ENCODE data around the gene HS3ST2. TPM values are rescaled to one million over a fixed set of nuclear protein-coding genes. Genes with fewer than 3 reads are reported as not detected.

Gene HS3ST2
- total RNA-seq, 1 donor from 2014 or later, result 1.0 TPM

- H3K4me3 Mint-ChIP-seq (ENCODE audit: unreplicated experiment), result no peak overlapping the region
- Histone ChIP-seq H3K27me3 (ENCODE audit: insufficient read depth, low read length) (no peaks in the 10 kb centered on the region), H4K20me1 (ENCODE audit: insufficient read depth, low read length) (no peaks in the 10 kb centered on the region), H2AFZ (ENCODE audit: low read depth, low read length) (no peak overlapping the region), H3K27ac (ENCODE audit: low read depth, low read length) (no peak overlapping the region), H3K4me3 (ENCODE audit: insufficient read depth, low read depth, low read length) (no peak overlapping the region), H3K4me2 (ENCODE audit: low read length) (no peak overlapping the region), H3K79me2 (ENCODE audit: insufficient read depth, low read length) (no peaks in the 10 kb centered on the region), H3K9me3 (ENCODE audit: insufficient read depth, low read depth, low read length) (no peaks in the 10 kb centered on the region), H3K36me3 (ENCODE audit: insufficient read depth, low read length) (no peaks in the 10 kb centered on the region), H3K9ac (ENCODE audit: low read length) (no peak overlapping the region), H3K4me1 (ENCODE audit: insufficient read depth, low read length) (no peaks in the 10 kb centered on the region)
- no peak for FAIRE-seq
- peaks cover 4% of the 10 kb centered on the region for H3K27me3 Mint-ChIP-seq (ENCODE audit: low read depth, unreplicated experiment)
- no peak for DNase-seq (ENCODE audit: low read depth)
- H3K36me3 Mint-ChIP-seq (ENCODE audit: low read depth, unreplicated experiment), result no peaks in the 10 kb centered on the region
- no peaks in the 10 kb centered on the region for H3K4me1 Mint-ChIP-seq (ENCODE audit: low read depth, unreplicated experiment)
- H3K9me3 Mint-ChIP-seq (ENCODE audit: unreplicated experiment), result no peaks in the 10 kb centered on the region
- no peak overlapping the region for H3K27ac Mint-ChIP-seq (ENCODE audit: unreplicated experiment)
- no peak for TF ChIP-seq CTCF (IDR thresholded peaks at IDR 0.05; ENCODE audit: insufficient read depth, low read depth, low read length)
- TF ChIP-seq EZH2 (IDR thresholded peaks at IDR 0.05; ENCODE audit: insufficient read depth, low read length), result no peak
Observed at GRCh38 chr16:22843856-22844255, 29.9 kb downstream of the HS3ST2 start.

GRCh38 chr16:22844416-22844815, 30.5 kb downstream of the HS3ST2 start:
- H3K27ac Mint-ChIP-seq (ENCODE audit: unreplicated experiment), result no peak overlapping the region
- DNase-seq (ENCODE audit: low read depth) (no peak), FAIRE-seq (no peak)
- Histone ChIP-seq H4K20me1 (ENCODE audit: insufficient read depth, low read length) (no peaks in the 10 kb centered on the region), H3K27me3 (ENCODE audit: insufficient read depth, low read length) (no peaks in the 10 kb centered on the region), H3K9me3 (ENCODE audit: insufficient read depth, low read depth, low read length) (no peaks in the 10 kb centered on the region), H2AFZ (ENCODE audit: low read depth, low read length) (no peak overlapping the region), H3K27ac (ENCODE audit: low read depth, low read length) (no peak overlapping the region), H3K4me1 (ENCODE audit: insufficient read depth, low read length) (no peaks in the 10 kb centered on the region), H3K36me3 (ENCODE audit: insufficient read depth, low read length) (no peaks in the 10 kb centered on the region), H3K9ac (ENCODE audit: low read length) (no peak overlapping the region), H3K4me2 (ENCODE audit: low read length) (no peak overlapping the region), H3K4me3 (ENCODE audit: insufficient read depth, low read depth, low read length) (no peak overlapping the region), H3K79me2 (ENCODE audit: insufficient read depth, low read length) (no peaks in the 10 kb centered on the region)
- H3K27me3 Mint-ChIP-seq (ENCODE audit: low read depth, unreplicated experiment), result peaks cover 4% of the 10 kb centered on the region
- H3K36me3 Mint-ChIP-seq (ENCODE audit: low read depth, unreplicated experiment), result no peaks in the 10 kb centered on the region
- no peaks in the 10 kb centered on the region for H3K4me1 Mint-ChIP-seq (ENCODE audit: low read depth, unreplicated experiment)
- H3K9me3 Mint-ChIP-seq (ENCODE audit: unreplicated experiment), result no peaks in the 10 kb centered on the region
- no peak overlapping the region for H3K4me3 Mint-ChIP-seq (ENCODE audit: unreplicated experiment)
- TF ChIP-seq CTCF (IDR thresholded peaks at IDR 0.05; ENCODE audit: insufficient read depth, low read depth, low read length) (no peak), EZH2 (IDR thresholded peaks at IDR 0.05; ENCODE audit: insufficient read depth, low read length) (no peak)

- no peak overlapping the region for H3K4me3 Mint-ChIP-seq (ENCODE audit: unreplicated experiment)
- no peaks in the 10 kb centered on the region for H3K36me3 Mint-ChIP-seq (ENCODE audit: low read depth, unreplicated experiment)
- H3K27me3 Mint-ChIP-seq (ENCODE audit: low read depth, unreplicated experiment), result peaks cover 12% of the 10 kb centered on the region
- no peaks in the 10 kb centered on the region for H4K20me1 ChIP-seq (ENCODE audit: insufficient read depth, low read length)
- H3K27ac Mint-ChIP-seq (ENCODE audit: unreplicated experiment), result no peak overlapping the region
- TF ChIP-seq CTCF (IDR thresholded peaks at IDR 0.05; ENCODE audit: insufficient read depth, low read depth, low read length) (no peak), EZH2 (IDR thresholded peaks at IDR 0.05; ENCODE audit: insufficient read depth, low read length) (no peak)
- H3K4me2 ChIP-seq (ENCODE audit: low read length), result no peak overlapping the region
- DNase-seq (ENCODE audit: low read depth) (no peak), FAIRE-seq (no peak)
- no peaks in the 10 kb centered on the region for H3K36me3 ChIP-seq (ENCODE audit: insufficient read depth, low read length)
- H3K9me3 Mint-ChIP-seq (ENCODE audit: unreplicated experiment), result no peaks in the 10 kb centered on the region
- no peak overlapping the region for H3K9ac ChIP-seq (ENCODE audit: low read length)
- no peak overlapping the region for H3K4me3 ChIP-seq (ENCODE audit: insufficient read depth, low read depth, low read length)
- H2AFZ ChIP-seq (ENCODE audit: low read depth, low read length), result no peak overlapping the region
- no peaks in the 10 kb centered on the region for H3K9me3 ChIP-seq (ENCODE audit: insufficient read depth, low read depth, low read length)
- H3K79me2 ChIP-seq (ENCODE audit: insufficient read depth, low read length), result no peaks in the 10 kb centered on the region
- H3K27me3 ChIP-seq (ENCODE audit: insufficient read depth, low read length), result no peaks in the 10 kb centered on the region
- H3K4me1 ChIP-seq (ENCODE audit: insufficient read depth, low read length), result no peaks in the 10 kb centered on the region
- no peaks in the 10 kb centered on the region for H3K4me1 Mint-ChIP-seq (ENCODE audit: low read depth, unreplicated experiment)
- no peak overlapping the region for H3K27ac ChIP-seq (ENCODE audit: low read depth, low read length)
Observed at GRCh38 chr16:22847100-22847499, 33.1 kb downstream of the HS3ST2 start.
